HG03521 (cell line): ENCODE results near the gene SNAPC4.
A peak's percentile ranks its signal among the peaks of the same experiment; 100 is the strongest.

Experiments
- ATAC-seq: cut with Tn5 transposase; IDR thresholded peaks from one replicate; pipeline ENCODE4 v1.9.1; 2021; ENCODE audit warnings: mild to moderate bottlenecking, moderate library complexity; ENCODE audit not compliant: unreplicated experiment

Gene SNAPC4, protein sequence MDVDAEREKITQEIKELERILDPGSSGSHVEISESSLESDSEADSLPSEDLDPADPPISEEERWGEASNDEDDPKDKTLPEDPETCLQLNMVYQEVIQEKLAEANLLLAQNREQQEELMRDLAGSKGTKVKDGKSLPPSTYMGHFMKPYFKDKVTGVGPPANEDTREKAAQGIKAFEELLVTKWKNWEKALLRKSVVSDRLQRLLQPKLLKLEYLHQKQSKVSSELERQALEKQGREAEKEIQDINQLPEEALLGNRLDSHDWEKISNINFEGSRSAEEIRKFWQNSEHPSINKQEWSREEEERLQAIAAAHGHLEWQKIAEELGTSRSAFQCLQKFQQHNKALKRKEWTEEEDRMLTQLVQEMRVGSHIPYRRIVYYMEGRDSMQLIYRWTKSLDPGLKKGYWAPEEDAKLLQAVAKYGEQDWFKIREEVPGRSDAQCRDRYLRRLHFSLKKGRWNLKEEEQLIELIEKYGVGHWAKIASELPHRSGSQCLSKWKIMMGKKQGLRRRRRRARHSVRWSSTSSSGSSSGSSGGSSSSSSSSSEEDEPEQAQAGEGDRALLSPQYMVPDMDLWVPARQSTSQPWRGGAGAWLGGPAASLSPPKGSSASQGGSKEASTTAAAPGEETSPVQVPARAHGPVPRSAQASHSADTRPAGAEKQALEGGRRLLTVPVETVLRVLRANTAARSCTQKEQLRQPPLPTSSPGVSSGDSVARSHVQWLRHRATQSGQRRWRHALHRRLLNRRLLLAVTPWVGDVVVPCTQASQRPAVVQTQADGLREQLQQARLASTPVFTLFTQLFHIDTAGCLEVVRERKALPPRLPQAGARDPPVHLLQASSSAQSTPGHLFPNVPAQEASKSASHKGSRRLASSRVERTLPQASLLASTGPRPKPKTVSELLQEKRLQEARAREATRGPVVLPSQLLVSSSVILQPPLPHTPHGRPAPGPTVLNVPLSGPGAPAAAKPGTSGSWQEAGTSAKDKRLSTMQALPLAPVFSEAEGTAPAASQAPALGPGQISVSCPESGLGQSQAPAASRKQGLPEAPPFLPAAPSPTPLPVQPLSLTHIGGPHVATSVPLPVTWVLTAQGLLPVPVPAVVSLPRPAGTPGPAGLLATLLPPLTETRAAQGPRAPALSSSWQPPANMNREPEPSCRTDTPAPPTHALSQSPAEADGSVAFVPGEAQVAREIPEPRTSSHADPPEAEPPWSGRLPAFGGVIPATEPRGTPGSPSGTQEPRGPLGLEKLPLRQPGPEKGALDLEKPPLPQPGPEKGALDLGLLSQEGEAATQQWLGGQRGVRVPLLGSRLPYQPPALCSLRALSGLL (N-terminal part only)

DNA sequence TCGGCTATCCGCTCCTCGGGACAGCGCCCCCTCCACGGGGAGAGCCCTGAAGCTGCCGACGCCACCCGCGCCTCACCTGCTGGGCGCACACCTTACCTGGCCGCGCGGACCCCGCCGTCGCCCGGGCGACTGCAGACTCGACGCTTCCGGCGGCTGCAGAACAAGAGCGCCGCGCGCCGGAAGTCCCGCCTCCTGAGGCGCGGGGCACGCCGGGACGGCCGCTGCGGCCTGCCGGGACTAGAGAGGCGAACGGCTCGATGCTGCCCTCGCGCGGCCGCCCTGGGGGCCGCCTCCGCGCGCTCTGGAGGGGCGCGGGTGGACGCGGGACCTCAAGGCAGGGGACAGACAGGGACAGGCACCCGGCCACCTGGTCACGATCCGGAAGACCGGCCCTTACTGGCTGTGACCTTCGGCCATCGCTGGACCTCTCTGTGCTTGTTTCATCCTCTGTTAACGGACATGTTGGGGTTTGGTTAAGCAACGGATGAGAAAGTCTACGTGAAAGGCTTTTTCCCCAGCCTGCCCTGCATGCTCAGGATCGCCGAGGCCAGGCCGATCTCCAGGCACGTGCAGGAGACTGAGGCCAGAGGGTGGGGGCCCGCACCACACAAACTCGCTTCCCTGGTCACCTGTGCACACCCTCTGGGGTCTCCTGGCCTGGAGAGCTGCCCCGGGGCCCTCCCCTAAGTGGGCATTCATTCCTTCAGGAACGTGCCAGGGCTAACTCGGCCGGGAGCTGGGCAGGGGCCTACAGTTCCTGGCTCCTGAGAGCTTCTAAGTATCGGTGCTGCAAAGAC, at the start of gene SNAPC4:
SNAPC4 (minus strand) TSS at position 133 of the 797 bp plus-strand sequence. CDS start 1,742 bp downstream, outside the sequence.
- peak; percentile 76 for ATAC-seq

DNA sequence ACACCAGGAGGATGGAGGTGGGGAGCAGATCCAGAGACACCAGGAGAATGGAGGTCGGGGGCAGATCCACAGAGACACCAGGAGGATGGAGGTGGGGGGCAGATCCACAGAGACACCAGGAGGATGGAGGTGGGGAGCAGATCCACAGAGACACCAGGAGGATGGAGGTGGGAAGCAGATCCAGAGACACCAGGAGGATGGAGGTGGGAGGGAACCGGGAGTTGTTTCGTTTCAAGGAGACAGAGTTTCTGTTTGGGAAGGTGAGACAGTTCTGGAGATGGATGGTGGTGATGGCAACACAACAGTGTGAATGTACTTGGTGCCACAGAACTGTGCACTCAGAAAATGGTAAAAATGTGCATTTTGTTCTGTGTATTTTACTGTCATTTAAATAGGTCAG, 48.7 kb upstream of the SNAPC4 start:
- no peak for ATAC-seq

DNA sequence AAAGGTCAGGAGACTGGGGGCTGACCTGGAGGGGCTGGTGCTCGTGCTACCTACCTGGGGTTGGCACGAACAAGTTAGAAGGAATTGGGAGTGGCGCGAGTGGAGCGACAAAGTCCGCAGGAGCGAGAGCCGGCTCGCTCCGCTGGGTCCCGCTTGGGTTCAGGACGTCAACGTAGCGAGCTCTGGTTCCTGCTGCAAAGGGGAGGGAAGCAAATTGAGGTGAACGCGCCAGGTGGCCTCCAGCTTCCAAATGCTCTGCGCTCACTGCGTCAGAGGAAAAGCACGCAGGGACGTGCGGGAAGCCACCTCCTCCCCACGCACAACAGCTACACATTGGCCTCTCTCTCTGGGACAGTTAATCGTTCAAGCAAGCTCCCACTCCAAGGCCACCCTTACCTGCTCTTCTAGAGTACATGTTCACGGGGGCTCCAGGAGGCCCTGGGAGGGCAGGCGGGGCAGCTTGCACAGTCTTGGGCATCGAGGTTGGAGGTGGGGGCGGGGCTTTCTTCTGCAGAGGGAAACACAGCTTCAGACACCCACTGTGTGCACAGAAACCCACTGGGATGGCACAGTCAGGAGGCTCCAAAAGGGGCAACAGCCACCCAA, 47.3 kb upstream of the SNAPC4 start:
- ATAC-seq = no peak

DNA sequence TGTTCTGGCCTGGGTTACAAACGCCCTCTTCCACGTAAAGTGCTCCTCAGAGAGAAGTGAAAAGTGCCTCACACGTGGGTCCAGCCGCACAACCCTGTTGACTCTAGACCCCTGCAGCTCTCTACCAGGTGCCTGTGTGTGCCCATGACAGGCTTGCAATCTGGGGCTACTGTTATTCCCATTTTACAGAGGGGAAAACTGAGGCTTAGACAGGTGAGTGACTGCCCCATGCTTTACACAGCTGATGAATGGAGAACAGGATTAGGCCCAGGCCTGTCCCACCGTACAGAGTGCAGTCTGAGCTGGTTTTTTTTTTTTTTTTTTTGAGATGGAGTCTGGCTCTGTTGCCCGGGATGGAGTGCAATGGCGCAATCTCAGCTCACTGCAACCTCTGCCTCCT, 45.8 kb upstream of the SNAPC4 start:
- ATAC-seq = no peak

DNA sequence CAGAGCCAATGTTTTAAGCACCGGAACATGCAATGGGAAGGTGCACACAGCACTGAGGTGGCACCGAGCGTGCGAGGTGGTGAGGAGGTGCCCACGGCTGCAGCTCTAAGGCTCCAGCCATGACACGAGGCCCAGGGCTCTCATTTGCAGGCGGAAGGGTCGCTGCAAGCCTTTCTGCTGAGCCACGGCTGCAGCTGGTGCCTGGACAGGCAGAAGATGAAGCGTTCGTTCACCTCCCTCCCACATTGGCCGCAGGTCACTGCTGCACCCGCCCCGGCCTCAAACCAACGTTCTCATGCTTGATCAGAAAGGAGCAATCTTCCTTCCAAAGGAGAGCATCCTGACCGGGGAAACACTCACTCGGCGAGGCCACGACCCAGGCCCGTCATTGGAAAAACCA, 44.1 kb upstream of the SNAPC4 start:
- no peak for ATAC-seq

DNA sequence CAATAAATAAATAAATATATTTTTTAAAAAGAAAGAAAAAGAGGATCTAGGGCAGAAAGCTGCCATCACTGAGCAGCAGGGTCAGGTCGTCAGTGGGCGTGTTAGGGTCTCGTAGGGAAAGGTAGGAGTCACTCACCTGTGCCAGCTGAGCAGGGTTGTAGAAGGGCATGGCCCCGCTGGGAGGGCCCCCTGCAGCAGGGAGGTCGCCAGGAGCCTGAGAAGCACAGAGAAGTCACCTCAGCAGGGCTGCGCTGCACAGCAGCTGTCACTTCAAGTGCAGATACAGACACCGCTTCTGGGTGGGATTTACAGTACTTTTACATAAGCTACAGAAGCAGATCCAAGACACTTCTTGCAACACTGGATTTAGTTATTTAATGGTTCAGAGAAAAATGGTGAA, 43.7 kb upstream of the SNAPC4 start:
- ATAC-seq = no peak

DNA sequence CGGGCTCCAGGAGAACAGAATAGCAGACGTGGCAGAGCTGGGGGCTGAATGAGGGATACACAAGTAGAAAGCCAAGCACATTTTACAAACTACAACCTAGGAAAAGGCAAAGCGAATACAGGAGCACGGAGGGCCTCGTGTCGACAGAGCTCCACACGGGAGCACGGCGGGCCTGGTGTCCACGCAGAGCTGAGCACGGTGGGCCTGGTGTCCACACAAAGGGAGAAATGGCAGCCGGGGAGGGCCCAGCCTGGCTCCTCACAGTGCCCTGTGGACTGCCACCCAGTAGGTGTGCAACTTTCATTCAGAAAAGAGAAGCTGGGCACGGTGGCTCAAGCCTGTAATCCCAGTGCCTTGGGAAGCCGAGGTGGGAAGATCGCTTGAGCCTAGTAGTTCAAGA, 43.1 kb upstream of the SNAPC4 start:
- ATAC-seq = no peak

DNA sequence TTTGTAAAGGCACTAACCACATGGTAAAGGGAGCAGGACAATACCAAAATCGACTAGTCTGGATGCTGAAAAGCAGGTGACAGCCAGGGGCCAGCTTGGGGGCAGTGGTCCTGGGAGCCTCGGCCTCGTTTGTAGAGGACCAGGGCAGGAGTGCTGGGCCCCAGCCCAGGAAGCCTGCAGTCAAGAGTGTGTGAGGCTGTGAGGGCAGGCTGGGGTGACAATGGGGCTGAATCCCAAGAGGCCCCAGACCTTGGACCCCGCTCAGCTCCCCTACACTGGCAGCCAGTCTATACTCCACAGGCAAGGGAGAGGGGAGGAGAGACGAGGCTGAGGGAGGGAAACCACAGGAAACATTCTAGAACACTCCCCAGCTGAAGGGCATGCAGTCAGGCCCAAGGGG, 42.3 kb upstream of the SNAPC4 start:
- ATAC-seq = no peak

DNA sequence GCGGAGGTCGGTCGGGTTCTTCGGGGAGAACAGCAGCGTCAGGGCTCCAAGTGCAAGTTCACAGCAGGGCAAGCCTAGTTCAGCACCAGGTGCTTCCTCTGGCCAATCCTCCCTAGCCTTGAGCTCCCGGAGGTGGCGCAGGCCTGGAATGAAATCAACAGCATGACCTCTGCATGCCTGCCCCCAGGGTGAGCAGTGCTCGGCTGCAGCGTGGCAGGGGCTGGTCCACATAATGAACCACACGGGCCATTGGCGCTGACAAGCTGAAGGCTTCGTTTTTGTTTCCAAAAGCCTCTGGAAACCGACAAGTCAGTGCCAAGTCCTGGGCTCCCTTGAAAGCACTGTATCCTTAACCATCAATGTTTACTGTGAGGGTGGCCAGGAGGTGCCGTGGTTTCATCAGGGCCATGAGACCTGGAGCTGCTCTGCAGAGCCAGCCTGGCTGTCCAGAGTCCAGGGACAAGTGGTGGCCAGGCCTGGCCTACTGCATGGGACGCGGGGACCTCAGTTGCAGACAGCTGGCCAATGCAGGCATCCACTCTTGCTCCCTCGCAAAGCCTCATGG, 41.8 kb upstream of the SNAPC4 start:
- no peak for ATAC-seq

DNA sequence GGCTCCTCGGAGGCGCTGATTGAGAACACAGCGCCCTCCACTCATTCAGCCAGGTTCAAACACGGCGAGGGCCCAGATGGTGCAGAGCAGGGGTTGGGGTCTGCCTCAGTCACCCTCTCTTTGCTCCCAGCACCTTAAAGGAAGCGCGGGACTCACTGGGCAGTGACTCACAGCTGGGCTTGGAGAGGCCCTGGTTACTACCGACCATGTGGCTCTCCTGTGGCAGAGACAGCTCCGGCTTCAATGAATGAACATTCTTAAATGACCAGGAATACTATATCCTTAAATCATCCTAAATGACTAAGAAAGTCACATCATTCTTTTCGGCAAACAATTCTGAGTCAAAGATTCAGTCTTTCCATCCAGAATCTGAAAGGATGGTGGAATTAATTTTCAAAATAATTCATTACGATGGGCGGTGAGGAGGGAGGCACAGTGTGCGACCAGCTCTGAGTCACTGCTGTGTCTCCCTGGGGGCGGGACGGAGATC, 41.3 kb upstream of the SNAPC4 start:
- ATAC-seq = no peak

DNA sequence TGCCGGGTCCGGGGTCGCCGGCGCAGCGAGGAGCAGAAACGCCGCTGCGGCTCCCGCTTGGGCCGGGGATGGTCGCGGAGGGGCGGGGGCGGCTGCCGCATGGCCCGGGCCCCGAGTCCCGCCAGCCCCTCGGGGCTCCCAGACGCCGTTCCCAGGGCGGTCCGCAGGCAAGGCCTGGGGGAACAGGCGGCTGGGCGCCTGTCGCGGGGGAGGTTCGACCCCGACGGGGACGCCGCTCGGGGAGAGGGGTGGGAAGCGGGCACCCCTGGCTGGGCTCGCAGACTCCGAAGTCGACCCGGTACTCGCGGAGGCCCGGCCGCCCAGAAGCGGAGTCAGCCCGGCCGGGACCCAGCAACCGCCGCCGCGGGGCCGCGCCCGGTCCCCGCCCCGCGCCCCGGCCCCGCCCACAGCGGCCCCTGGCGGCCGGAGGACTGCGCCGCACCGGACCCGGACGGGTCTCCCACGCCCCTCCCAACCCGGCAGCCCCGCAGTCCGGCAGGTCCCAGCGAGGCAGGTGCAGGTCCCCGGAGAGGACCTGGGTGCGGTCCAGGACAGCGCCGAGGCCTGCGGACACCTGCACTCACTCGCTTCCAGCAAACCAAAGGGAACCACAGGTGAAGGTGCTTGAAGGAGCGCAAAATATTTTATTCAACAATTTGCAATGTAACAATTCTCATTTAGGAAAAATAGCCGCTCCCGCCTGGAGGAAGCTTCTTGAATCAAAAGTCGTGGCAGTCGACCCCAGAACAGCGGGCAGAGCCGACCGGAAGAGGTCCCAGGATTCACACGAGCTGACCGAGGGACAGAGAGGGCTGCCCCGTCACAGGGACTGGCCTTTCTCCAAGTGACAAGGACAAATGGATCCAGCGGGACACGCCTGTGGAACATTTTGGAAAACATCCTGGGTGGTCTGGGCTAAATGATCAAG, 39.8 kb upstream of the SNAPC4 start, which contains the start of gene INPP5E:
INPP5E (minus strand) TSS at position 365 of the 928 bp plus-strand sequence. CDS start 426 bp downstream, outside the sequence.
- peak; percentile 64 for ATAC-seq

DNA sequence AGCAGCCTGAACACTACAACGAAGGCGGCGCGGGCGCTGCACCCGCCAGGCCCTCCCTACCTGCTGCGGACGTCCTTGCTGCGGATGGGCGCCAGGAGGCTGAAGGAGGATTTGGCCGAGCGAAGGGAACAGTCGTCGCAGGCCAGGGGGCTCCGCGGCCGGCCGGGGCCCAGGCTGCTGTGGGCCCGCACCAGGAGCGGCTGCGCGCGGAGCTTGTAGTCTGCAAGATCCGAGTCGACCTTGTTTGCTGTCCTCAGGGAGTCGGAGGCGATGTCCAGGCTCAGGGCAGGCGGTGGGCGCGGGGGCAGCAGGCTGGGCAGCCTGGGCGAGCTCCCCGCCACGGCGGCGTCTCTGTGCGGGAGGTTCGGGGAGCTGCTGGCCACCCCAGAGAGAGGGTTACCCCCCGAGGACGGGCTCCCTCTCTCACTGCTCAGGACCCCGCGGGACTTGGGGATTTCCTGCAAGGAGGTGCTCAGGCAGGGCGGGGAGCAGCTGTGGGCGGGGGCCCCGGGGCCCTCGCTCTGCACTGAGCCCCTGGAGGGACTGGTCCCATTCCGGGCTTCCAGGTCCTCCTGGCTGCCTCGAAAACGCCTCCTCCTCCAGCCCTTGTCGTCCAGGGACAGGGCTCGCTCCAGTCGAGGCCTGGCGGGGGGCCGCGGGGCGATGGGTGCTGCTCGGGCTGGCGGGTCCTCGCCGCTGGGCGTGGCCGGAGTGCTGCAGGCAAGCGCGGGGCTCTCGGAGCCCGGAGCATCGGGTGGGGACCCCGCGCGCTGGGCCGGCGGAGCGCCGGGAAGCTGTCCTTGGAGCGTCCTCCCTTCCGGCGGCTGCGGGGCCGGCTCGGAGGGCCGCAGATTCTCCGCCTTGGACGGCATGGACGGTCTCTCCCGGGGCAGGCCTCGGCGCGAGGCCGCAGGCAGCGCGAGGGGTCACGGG, 38.8 kb upstream of the SNAPC4 start:
- peak; percentile 37 for ATAC-seq

DNA sequence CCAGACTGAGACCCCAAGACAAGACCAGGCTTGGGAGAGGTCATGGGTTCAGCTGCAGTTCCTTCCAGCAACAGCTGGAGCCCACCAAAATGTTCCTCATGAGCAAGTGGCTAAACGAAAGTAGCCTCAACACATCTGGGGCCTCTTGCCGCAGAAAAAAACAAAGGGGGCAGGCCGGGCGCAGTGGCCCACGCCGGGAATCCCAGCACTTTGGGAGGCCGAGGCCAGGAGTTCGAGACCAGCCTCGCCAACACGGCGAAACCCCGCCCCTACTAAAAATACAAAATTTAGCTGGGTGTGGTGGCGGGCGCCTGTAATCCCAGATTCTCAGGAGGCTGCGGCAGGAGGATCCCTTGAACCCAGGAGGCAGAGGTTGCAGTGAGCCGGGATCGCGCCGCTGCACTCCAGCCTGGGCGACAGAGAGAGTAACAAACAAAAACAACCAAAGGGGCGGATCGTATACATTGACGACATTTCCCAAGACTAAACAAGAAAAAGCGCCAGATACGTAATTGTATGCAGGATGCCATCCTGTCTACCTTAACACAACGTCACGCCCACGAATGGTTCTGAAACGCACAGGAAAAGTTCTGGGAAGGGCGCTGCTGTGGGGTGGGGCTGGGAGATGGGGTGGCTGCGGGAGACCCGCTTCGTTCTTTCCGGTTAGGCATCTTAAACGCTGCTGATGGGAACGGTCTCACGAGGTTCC, 38.0 kb upstream of the SNAPC4 start:
- no peak for ATAC-seq

DNA sequence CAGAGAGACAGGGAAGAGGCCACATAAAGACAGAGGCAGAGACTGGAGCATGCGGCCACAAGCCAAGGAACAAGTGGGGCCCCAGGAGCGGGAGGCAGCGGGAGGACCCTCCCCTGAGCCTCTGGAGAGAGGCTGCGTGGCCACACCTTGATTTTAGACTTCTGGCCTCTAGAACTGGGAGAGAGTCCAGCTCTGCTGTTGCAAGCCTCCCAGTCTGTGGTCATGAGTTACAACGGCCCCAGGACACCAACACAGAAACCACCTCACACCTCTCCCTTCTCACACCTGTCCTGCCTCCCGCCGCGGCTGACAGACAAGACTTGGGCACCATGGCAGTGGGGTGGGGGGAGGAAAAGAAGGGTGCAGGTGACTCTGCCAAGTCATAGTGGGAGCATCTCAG, 37.5 kb upstream of the SNAPC4 start:
- no peak for ATAC-seq

DNA sequence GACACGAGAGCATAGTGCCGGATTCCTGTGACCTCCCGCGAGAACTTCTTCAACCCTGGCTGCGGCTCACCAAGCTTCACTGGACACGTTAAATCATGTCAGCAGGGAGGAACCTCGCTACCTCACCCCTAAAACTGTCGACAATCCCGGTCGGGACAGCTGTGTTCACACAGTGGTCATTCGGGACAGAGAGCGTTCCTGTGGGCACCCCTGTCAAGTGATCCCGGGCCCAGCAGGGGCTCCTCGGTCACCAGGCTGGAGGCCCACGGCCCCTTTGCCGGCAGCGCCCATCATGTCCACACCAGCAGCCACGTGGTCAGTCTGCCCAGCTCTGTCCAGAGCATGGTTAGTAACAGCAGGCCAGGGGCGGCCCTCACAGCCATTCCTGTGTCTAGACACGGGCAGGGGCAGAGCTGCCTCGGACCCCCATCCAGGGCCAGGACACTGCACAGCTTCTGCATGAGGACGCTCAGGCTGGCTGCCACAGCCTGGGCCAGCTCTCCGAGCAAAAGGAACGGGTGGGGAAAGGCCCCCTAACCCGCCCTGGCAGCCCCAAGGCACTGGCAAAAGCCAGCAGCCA, 36.2 kb upstream of the SNAPC4 start:
- no peak for ATAC-seq

DNA sequence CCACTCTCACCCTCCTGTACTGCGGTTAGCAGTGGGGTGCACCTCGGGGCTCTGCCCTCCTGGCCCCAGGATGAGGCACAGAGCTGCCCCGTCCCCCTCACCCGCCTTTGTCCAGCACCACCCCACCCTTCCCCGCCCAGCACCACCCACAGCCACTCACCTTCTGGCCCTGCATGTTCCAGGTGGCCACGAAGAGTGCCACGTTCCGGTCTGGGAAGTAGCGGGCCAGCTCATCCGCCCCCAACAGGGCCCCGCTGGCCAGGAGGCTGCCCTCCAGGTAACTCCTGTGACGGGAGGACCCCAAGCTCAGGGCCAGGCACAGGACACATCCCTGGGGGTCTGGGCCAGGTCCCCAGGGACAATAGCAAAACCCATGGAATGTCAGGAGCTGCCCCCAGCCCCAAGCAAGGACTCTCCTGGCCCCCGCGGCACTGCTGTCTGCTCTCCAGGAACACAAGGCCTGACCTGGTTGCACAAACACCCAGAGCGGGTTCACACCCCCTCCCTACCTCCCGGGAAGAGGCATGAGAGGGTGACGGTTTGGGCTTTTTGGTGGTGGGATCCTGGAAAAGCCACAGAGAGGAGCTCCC, 34.7 kb upstream of the SNAPC4 start:
- ATAC-seq = no peak
